Measurements from ENCODE around the gene GOLGA6A. TPM values are rescaled to one million over a fixed set of nuclear protein-coding genes. Genes with fewer than 3 reads are reported as not detected.
"Not testable (repeated sequence)": the region's sequence is repeated elsewhere in the genome, so short reads cannot be mapped to it uniquely, and the experiment has no call there.

Gene GOLGA6A
- total RNA-seq, 1 experiment from 2014 or later, result 6.0 TPM

DNA sequence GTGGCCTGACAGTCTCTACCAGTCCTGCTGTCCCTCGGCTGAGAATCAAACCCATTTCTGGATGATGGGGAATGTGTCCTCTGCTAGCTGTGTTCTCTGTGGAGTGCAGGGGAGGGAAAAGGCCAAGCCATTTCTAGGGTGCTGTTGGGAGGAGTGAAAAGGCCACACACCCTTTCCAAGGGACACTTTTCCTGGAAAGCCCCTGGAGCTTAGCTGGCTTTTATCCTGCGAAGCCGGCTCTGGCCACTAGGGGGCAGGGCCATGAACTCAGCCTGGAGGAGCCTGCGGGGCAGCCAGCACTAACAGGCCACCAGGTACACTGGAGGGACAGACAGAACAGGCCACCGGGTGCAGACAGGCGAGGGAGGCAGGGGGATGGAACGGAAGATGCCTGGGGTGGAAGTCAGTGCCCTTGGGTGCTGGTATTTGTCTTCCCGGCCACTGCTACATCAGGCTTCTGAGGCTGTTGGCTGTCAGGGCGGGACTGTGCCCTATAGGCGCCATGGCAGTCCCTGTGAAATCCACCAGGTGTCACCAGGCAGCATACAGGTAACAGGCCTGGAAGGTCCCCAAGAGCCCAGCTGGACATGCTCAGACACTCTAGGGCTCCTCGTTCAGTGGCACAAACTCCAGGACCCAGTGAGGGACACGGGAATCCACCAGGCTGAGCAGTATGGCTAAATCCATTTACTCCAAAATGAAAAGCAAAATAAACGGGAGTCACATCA is 16.5 kb downstream of the GOLGA6A start:
- H3K4me3 Mint-ChIP-seq, H3K9me3 Mint-ChIP-seq: not testable (repeated sequence)
- CTCF ChIA-PET, result interaction anchor here (1.2 to 1.8 kb wide), 5 partner anchors 12 to 242 kb away, joined by 4 to 11 read pairs (median 5); no protein-coding TSS in a partner anchor

DNA sequence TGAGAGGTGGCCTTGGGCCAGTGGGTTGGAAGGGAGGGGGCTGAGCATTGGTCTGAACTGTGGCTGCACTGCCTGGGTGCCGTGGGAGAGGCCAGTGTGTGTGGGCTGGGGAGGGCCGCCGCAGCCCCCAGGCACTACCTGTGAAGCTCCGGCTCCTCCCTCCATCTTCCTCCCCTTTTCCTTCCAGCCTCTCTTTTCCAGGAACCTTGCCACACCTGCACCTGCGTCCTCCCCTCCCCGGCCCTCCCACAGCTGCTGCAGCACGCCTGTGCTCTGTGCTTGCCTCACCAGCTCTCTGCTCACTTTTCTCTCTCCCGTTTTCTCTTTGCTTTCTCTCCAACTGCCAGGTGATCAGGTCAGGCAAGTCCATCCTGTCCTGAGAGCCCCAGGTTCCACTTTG is 17.5 kb downstream of the GOLGA6A start:
- H3K4me3 Mint-ChIP-seq; H3K36me3 Mint-ChIP-seq; H3K27ac Mint-ChIP-seq; H3K9me3 Mint-ChIP-seq; H3K4me1 Mint-ChIP-seq; H3K27me3 Mint-ChIP-seq (ENCODE audit: low read depth); ATAC-seq; POLR2A ChIA-PET: not testable (repeated sequence)
- CTCF ChIA-PET, result interaction anchor here (0.6 to 1.8 kb wide), 9 partner anchors 11 to 1235 kb away, joined by 3 to 11 read pairs (median 5); no protein-coding TSS in a partner anchor
- DNase-seq (ENCODE audit: low spot score), result peak; percentile 16

More for the DNA sequence above, 16.5 kb downstream of the GOLGA6A start:
- peak; percentile 76 for TF ChIP-seq CTCF (IDR thresholded peaks at IDR 0.05)
- H3K36me3 Mint-ChIP-seq; POLR2A ChIA-PET; H3K27ac Mint-ChIP-seq; H3K4me1 Mint-ChIP-seq; H3K27me3 Mint-ChIP-seq (ENCODE audit: low read depth): not testable (repeated sequence)
- DNase-seq (ENCODE audit: low spot score) (peak; percentile 77), ATAC-seq (peak; percentile 96)

DNA sequence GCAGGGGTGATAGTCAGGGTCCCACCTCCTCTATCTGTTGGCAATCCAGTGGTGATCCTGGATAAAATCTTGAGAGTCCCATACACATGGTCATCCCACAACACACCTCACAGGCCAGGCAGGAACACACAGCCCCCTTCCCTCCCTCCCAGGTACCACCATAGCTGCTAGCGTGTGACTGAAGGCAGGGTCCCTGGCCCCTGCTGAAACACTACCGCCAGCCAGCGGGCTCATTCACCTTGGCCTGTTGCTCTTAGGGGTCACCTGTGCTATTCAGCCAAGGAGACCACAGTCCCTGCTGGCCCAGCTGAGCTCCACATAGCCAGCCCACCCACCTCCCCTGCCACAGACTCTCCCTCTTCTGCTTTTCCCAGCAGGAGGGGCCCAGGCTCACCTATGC is 18.2 kb downstream of the GOLGA6A start:
- H3K9me3 Mint-ChIP-seq, H3K4me1 Mint-ChIP-seq, POLR2A ChIA-PET, H3K27ac Mint-ChIP-seq, ATAC-seq, H3K4me3 Mint-ChIP-seq, H3K36me3 Mint-ChIP-seq: not testable (repeated sequence)
- CTCF ChIA-PET, result interaction anchor here (0.6 to 1.2 kb wide), 2 partner anchors 11 to 257 kb away, joined by 3 to 4 read pairs; no protein-coding TSS in a partner anchor
- peak; percentile 4 for DNase-seq (ENCODE audit: low spot score)
- peaks cover 11% of the 10 kb centered on the region for H3K27me3 Mint-ChIP-seq (ENCODE audit: low read depth)

DNA sequence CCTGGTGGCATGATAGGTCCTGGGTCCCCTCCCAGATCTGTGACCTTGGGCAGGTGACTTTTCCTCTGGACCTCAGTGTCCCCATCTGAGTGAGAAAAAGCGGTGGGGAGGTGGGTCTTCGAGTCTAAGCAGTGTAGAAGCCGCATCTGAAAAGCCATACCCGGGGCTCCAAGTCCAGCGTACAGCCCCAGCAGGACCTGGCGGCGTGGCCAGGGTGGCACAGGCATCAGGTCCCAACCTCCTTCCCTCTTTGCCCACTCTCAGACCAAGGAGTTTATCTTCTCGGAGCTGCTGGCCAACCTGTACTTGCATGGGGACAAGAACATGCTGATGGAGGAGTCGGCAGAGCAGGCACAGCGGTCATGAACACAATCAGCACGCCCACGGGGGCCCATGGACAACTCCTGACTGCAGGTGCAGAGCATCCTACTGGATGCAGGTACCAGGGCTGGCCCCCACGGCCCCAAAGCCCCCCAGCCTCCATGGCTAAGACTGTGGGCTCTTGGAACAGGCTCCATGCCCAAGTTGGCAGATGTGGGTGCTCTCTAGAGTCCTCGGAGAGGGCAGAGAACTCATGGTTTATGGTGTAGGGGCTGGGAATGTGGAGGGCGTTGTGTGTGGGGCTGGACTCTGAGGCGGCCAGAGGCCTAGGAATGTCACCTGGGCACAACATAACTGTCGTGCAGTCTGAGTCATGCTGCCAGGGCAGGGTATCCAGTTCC is 18.8 kb downstream of the GOLGA6A start:
- H3K36me3 Mint-ChIP-seq, H3K27ac Mint-ChIP-seq, CTCF ChIA-PET, H3K4me3 Mint-ChIP-seq, POLR2A ChIA-PET, H3K4me1 Mint-ChIP-seq, ATAC-seq: not testable (repeated sequence)
- Mint-ChIP-seq H3K9me3 (peaks cover 12% of the 10 kb centered on the region), H3K27me3 (ENCODE audit: low read depth) (peaks cover 15% of the 10 kb centered on the region)
- DNase-seq (ENCODE audit: low spot score), result peak; percentile 6

DNA sequence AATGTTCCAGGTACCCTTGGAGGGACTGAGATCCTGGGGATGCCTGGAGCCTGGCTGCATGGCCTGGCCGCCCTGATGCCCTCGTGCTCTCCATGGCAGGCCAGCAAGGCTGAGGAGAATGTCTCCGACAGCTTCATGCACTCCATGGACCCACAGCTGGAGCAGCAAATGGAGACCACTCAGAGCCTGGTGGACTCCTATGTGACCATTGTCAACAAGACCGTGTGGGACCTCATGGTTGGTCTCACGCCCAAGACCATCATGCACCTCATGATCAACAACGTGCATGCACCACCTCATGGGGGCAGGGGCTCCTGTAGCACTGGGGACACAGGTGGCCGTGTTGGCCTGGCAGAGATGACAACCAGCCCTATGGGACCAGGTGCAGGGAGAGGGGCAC is 19.7 kb downstream of the GOLGA6A start:
- no peak overlapping the region for H3K4me3 Mint-ChIP-seq
- peaks cover 16% of the 10 kb centered on the region for H3K27me3 Mint-ChIP-seq (ENCODE audit: low read depth)
- H3K4me1 Mint-ChIP-seq, result peaks cover 6% of the 10 kb centered on the region
- ChIA-PET CTCF (interaction anchor here (0.6 kb wide), 1 partner anchor 966 kb away, joined by 3 read pairs; no protein-coding TSS in a partner anchor), POLR2A (no interaction called here)
- no peak for TF ChIP-seq USF2 (CRISPR knock-in tag; IDR thresholded peaks at IDR 0.05)
- TF ChIP-seq ERG (CRISPR knock-in tag; IDR thresholded peaks at IDR 0.05), result no peak
- TF ChIP-seq OVOL2 (CRISPR knock-in tag; IDR thresholded peaks at IDR 0.05; ENCODE audit: borderline replicate concordance), result no peak
- no peak for TF ChIP-seq ZNF396 (CRISPR knock-in tag; IDR thresholded peaks at IDR 0.05; ENCODE audit: borderline replicate concordance)
- H3K27ac Mint-ChIP-seq, result no peak overlapping the region
- DNase-seq (ENCODE audit: low spot score), result no peak
- peaks cover 20% of the 10 kb centered on the region for H3K9me3 Mint-ChIP-seq
- ATAC-seq, result no peak
- peaks cover 4% of the 10 kb centered on the region; the same call in 1 of the 2 replicates for H3K36me3 Mint-ChIP-seq

DNA sequence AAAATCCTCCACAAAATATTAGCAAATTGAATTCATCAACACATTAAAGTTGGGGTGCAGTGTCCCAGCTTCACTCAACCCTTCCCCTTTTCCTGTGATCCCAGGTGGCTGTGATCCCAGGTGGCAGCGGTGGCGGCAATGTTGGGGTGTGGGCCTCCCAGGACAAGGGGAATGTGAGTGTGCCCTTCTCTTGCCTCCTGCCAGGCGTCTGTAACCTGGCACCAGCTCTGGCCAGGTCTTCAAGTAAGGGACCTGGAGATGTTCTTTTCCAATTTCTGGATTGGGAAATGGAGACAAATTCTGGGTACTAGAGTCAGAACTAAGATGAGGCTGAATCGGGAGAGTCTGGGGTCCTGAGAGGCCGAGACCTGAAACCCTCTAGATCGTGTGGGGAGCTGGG is 20.1 kb downstream of the GOLGA6A start:
- ATAC-seq (no peak), DNase-seq (ENCODE audit: low spot score) (no peak)
- H3K27ac Mint-ChIP-seq, result no peak overlapping the region
- H3K27me3 Mint-ChIP-seq (ENCODE audit: low read depth), result peaks cover 16% of the 10 kb centered on the region
- ChIA-PET CTCF (interaction anchor here (0.6 kb wide), 1 partner anchor 966 kb away, joined by 3 read pairs; no protein-coding TSS in a partner anchor), POLR2A (no interaction called here)
- H3K9me3 Mint-ChIP-seq, result peaks cover 20% of the 10 kb centered on the region
- H3K4me1 Mint-ChIP-seq, result peaks cover 6% of the 10 kb centered on the region
- peaks cover 4% of the 10 kb centered on the region; the same call in 1 of the 2 replicates for H3K36me3 Mint-ChIP-seq
- H3K4me3 Mint-ChIP-seq, result no peak overlapping the region
- TF ChIP-seq ZNF281 (CRISPR knock-in tag; IDR thresholded peaks at IDR 0.05) (no peak), CREM (CRISPR knock-in tag; IDR thresholded peaks at IDR 0.05) (no peak), NFATC4 (CRISPR knock-in tag; IDR thresholded peaks at IDR 0.05) (no peak), E2F4 (CRISPR knock-in tag; IDR thresholded peaks at IDR 0.05; ENCODE audit: borderline replicate concordance, low read depth) (no peak)
